HG03139 (cell line): ENCODE results near the gene CUL3.

Source experiments
- ATAC-seq: cut with Tn5 transposase; IDR thresholded peaks from one replicate; pipeline ENCODE4 v1.9.1; 2021; ENCODE audit not compliant: unreplicated experiment

CUL3 gene

DNA sequence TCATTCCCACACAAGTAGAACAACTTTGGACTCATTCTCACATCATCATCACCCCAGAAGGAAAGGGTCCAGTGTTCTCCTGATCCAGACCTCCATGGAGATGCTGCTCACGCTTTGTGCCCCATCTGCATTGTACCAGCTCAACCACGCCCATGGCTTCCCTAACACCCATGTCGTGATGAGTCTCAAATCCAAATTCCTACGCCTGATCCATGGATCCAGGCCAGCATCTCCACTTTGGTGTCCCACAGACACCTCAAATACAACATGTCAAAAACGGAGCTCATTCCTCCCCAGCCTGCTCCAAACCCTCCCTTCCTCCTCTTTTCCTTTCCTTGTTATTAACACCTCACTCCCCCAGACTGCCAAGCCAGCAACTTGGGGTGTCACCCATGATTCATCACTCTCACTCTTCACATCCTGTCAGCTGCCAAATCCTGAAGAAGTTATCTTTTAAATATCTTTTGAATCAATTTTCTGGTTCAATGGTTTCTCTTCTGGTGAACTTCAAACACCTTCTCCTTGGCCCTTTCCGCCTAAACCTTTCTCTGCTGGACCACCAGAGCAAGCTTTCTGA is 153.1 kb downstream of the CUL3 start:
- no peak for ATAC-seq

GRCh38 chr2:224429441-224429810 is 155.7 kb downstream of the CUL3 start:
- ATAC-seq, result no peak

GRCh38 chr2:224428787-224429440 is 156.2 kb downstream of the CUL3 start:
- no peak for ATAC-seq

DNA sequence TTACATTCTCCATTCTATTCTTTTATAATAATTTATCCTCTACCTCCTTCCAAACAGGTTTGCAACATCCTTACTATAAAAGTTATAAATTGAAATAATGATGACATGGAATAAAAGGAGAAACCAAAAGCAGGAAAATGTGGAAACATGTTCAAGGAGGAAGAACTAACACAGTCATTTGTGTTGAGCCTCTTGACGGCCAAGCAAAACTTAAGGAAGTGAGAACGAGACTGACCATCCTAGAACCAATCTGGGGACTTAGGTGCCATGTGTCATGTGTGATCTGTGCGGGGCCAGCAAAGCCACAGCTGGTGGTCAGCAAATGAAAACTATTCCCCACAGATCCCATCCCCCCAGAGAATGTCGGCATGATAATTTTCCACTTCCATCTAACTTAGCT is 157.7 kb downstream of the CUL3 start:
- ATAC-seq, result no peak

GRCh38 chr2:224426656-224427055 is 158.5 kb downstream of the CUL3 start:
- ATAC-seq, result no peak

DNA sequence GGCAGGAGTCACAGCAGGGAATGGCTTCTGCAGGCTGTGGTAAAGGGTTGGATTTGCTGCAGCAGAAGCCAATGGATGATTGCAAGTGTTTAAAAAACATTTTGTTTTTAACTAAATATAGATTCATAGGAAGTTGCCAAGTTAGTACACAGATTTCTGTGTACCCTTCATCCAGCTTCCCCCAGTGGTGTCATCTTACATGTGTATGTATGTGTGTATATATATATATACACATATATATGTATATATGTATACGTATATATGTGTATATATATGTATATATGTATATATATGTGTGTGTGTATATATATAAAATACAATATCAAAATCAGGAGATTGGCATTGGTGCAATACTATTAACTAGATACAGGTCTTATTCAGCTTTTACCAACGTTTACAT is 164.1 kb downstream of the CUL3 start:
- ATAC-seq, result no peak
